Measurements from ENCODE around the gene SLC16A9.

The SLC16A9 gene

GRCh38 chr10:59694936-59695335, 14.7 kb downstream of the SLC16A9 start:
- Histone ChIP-seq H3K36me3 (ENCODE audit: insufficient read depth, low read length) (no peaks in the 10 kb centered on the region), H3K9me3 (ENCODE audit: insufficient read depth, low read length, severe bottlenecking) (no peaks in the 10 kb centered on the region), H3K4me2 (ENCODE audit: insufficient read depth, low read length) (no peak overlapping the region), H3K79me2 (ENCODE audit: insufficient read depth, low read length) (no peaks in the 10 kb centered on the region), H3K4me1 (ENCODE audit: insufficient read depth, low read length) (no peaks in the 10 kb centered on the region), H2AFZ (ENCODE audit: low read depth, low read length) (no peak overlapping the region), H3K27me3 (ENCODE audit: insufficient read depth, low read length, poor library complexity) (no peaks in the 10 kb centered on the region), H3K4me3 (ENCODE audit: low read depth in 1 of 2, low read length in 2 of 2) (no peak overlapping the region), H4K20me1 (ENCODE audit: insufficient read depth, low read length) (no peaks in the 10 kb centered on the region), H3K27ac (ENCODE audit: low read length) (no peak overlapping the region), H3K9ac (ENCODE audit: low read depth, low read length) (no peak overlapping the region)
- ATAC-seq (ENCODE audit: insufficient read depth, low read depth), result no peak
- DNase-seq, result no peak
- TF ChIP-seq EZH2 (IDR thresholded peaks at IDR 0.05; ENCODE audit: borderline replicate concordance, low read depth, low read length, severe bottlenecking) (no peak), CTCF (IDR thresholded peaks at IDR 0.05; ENCODE audit: borderline replicate concordance, extremely low read depth, low read length, poor library complexity, severe bottlenecking) (no peak)

DNA sequence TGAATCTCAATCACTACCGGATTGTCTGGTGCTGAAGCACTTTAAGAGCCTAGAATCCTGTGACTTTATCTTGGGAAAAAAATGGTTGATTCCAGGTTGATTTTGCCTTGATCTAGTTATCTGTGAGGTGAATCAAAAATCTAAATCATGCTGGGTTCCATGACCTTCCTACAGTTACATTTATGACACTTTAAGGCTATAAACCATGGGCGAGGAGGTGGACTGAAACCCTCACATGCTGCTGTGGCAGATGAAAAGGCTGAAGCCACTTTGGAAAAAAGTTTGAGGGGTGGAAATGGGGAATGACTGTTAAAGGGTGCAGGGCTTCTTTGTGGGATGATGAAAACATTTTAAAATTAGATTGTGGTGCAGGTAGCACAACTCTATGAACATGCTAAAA, 17.5 kb downstream of the SLC16A9 start:
- no peak overlapping the region for H3K9ac ChIP-seq (ENCODE audit: low read depth, low read length)
- no peaks in the 10 kb centered on the region for H3K9me3 ChIP-seq (ENCODE audit: insufficient read depth, low read length, severe bottlenecking)
- no peak overlapping the region for H2AFZ ChIP-seq (ENCODE audit: low read depth, low read length)
- H3K36me3 ChIP-seq (ENCODE audit: insufficient read depth, low read length), result no peaks in the 10 kb centered on the region
- H4K20me1 ChIP-seq (ENCODE audit: insufficient read depth, low read length), result no peaks in the 10 kb centered on the region
- H3K79me2 ChIP-seq (ENCODE audit: insufficient read depth, low read length), result no peaks in the 10 kb centered on the region
- ATAC-seq (ENCODE audit: insufficient read depth, low read depth) (no peak), DNase-seq (no peak)
- H3K4me3 ChIP-seq (ENCODE audit: low read depth in 1 of 2, low read length in 2 of 2), result no peak overlapping the region
- no peak overlapping the region for H3K27ac ChIP-seq (ENCODE audit: low read length)
- no peak overlapping the region for H3K4me2 ChIP-seq (ENCODE audit: insufficient read depth, low read length)
- no peak for TF ChIP-seq CTCF (IDR thresholded peaks at IDR 0.05; ENCODE audit: borderline replicate concordance, extremely low read depth, low read length, poor library complexity, severe bottlenecking)
- TF ChIP-seq EZH2 (IDR thresholded peaks at IDR 0.05; ENCODE audit: borderline replicate concordance, low read depth, low read length, severe bottlenecking), result no peak
- no peaks in the 10 kb centered on the region for H3K27me3 ChIP-seq (ENCODE audit: insufficient read depth, low read length, poor library complexity)
- H3K4me1 ChIP-seq (ENCODE audit: insufficient read depth, low read length), result no peaks in the 10 kb centered on the region

DNA sequence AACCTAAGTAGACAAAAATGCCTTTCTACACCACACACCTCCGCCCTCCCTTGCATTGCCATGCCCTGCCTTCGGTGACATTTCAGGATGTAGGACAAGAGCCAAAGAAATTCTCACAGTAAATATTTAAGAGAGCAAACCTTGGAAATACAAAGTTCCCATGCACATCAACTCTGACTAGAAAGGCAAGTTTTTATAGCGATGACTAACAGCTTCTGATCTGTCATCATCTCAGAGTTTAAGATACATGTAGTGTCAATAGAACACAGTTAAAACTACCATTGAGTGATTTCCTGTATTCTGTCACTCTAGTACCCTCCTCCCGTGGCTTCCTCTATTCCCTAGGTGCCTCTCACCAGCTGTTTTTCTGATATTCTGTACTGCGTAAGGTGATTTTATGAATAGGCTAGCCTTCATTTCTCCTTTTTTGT, 20.7 kb downstream of the SLC16A9 start:
- H3K9ac ChIP-seq (ENCODE audit: low read depth, low read length), result no peak overlapping the region
- ATAC-seq (ENCODE audit: insufficient read depth, low read depth), result no peak
- no peak overlapping the region for H3K4me3 ChIP-seq (ENCODE audit: low read depth in 1 of 2, low read length in 2 of 2)
- no peaks in the 10 kb centered on the region for H3K36me3 ChIP-seq (ENCODE audit: insufficient read depth, low read length)
- no peaks in the 10 kb centered on the region for H3K9me3 ChIP-seq (ENCODE audit: insufficient read depth, low read length, severe bottlenecking)
- H3K4me2 ChIP-seq (ENCODE audit: insufficient read depth, low read length), result no peak overlapping the region
- no peak for DNase-seq
- H3K79me2 ChIP-seq (ENCODE audit: insufficient read depth, low read length), result no peaks in the 10 kb centered on the region
- H3K27ac ChIP-seq (ENCODE audit: low read length), result no peak overlapping the region
- no peaks in the 10 kb centered on the region for H3K4me1 ChIP-seq (ENCODE audit: insufficient read depth, low read length)
- no peak overlapping the region for H2AFZ ChIP-seq (ENCODE audit: low read depth, low read length)
- TF ChIP-seq CTCF (IDR thresholded peaks at IDR 0.05; ENCODE audit: borderline replicate concordance, extremely low read depth, low read length, poor library complexity, severe bottlenecking), result no peak
- TF ChIP-seq EZH2 (IDR thresholded peaks at IDR 0.05; ENCODE audit: borderline replicate concordance, low read depth, low read length, severe bottlenecking), result no peak
- H3K27me3 ChIP-seq (ENCODE audit: insufficient read depth, low read length, poor library complexity), result no peaks in the 10 kb centered on the region
- no peaks in the 10 kb centered on the region for H4K20me1 ChIP-seq (ENCODE audit: insufficient read depth, low read length)

DNA sequence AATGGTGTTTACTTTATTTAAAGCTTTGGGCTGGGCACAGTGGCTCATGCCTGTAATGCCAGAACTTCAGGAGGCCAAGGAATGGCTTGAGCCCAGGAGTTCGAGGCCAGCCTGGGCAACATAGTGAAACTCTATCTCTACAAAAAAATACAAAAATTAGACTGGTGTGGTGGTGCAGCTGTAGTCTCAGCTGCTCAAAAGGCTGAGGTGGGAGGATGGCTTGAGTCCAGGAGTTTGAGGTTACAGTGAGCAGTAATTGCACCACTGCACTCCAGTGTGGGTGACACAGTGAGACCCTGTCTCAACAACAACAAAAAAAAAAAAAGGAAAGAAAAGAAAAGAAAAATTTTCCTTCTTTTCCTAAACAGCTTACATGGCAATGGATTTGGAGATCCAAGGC, 22.0 kb downstream of the SLC16A9 start:
- Histone ChIP-seq H3K27me3 (ENCODE audit: insufficient read depth, low read length, poor library complexity) (no peaks in the 10 kb centered on the region), H3K4me2 (ENCODE audit: insufficient read depth, low read length) (no peak overlapping the region), H3K79me2 (ENCODE audit: insufficient read depth, low read length) (no peaks in the 10 kb centered on the region), H3K9me3 (ENCODE audit: insufficient read depth, low read length, severe bottlenecking) (no peaks in the 10 kb centered on the region), H3K4me3 (ENCODE audit: low read depth in 1 of 2, low read length in 2 of 2) (no peak overlapping the region), H2AFZ (ENCODE audit: low read depth, low read length) (no peak overlapping the region), H3K36me3 (ENCODE audit: insufficient read depth, low read length) (no peaks in the 10 kb centered on the region), H3K27ac (ENCODE audit: low read length) (no peak overlapping the region), H3K9ac (ENCODE audit: low read depth, low read length) (no peak overlapping the region), H4K20me1 (ENCODE audit: insufficient read depth, low read length) (no peaks in the 10 kb centered on the region), H3K4me1 (ENCODE audit: insufficient read depth, low read length) (no peaks in the 10 kb centered on the region)
- ATAC-seq (ENCODE audit: insufficient read depth, low read depth) (no peak), DNase-seq (no peak)
- TF ChIP-seq EZH2 (IDR thresholded peaks at IDR 0.05; ENCODE audit: borderline replicate concordance, low read depth, low read length, severe bottlenecking), result no peak
- no peak for TF ChIP-seq CTCF (IDR thresholded peaks at IDR 0.05; ENCODE audit: borderline replicate concordance, extremely low read depth, low read length, poor library complexity, severe bottlenecking)
